Epithelial cell of esophagus (primary cell): ENCODE data around the gene STRADA.

Experiments
- DNase-seq: peaks from one replicate; pipeline ENCODE4 v3.0.0; 2010; ENCODE audit warnings: low read depth
- H3K4me3 ChIP-seq: 2 replicates; pipeline ENCODE4 v1.5.1; 2011; ENCODE audit warnings: mild to moderate bottlenecking, low read length, control low read depth
- CTCF ChIP-seq: IDR thresholded peaks from 2 replicates; pipeline ENCODE4 v1.5.1; 2011; ENCODE audit warnings: low read depth, mild to moderate bottlenecking, low read length, control low read depth, inconsistent platforms; ENCODE audit not compliant: insufficient read depth; ENCODE audit errors: missing control alignments

Gene STRADA

GRCh38 chr17:63741408-63742173, at the start of gene STRADA:
STRADA (minus strand) TSS chr17:63741799; CDS start chr17:63728369, 13,430 bp downstream.
- DNase-seq, result peak; percentile 100
- TF ChIP-seq CTCF, result no peak
- H3K4me3 ChIP-seq, result peak within 1 kb of the TSS; percentile 88

GRCh38 chr17:63790057-63790456, 48.5 kb upstream of the STRADA start:
- TF ChIP-seq CTCF, result no peak
- H3K4me3 ChIP-seq, result no peak overlapping the region
- DNase-seq, result no peak

- no peak for TF ChIP-seq CTCF
- DNase-seq, result peak; percentile 96
- no peak overlapping the region for H3K4me3 ChIP-seq
These were observed 45.5 kb upstream of the STRADA start for GRCh38 chr17:63786971-63787711.

- DNase-seq, result no peak
- no peak overlapping the region for H3K4me3 ChIP-seq
- no peak for TF ChIP-seq CTCF
These were observed 44.5 kb upstream of the STRADA start for GRCh38 chr17:63786117-63786516.

- peak; percentile 72 for DNase-seq
- TF ChIP-seq CTCF, result no peak
- no peak overlapping the region for H3K4me3 ChIP-seq
These were observed 44.0 kb upstream of the STRADA start for GRCh38 chr17:63785556-63785955.

- TF ChIP-seq CTCF, result no peak
- no peak for DNase-seq
These were observed 41.9 kb upstream of the STRADA start for GRCh38 chr17:63783522-63783921.

More at GRCh38 chr17:63783522-63783921, 41.9 kb upstream of the STRADA start:
- no peak overlapping the region for H3K4me3 ChIP-seq
